ENCODE measurements around the gene GOLIM4. TPM values are rescaled to one million over a fixed set of nuclear protein-coding genes. Genes with fewer than 3 reads are reported as not detected.

The GOLIM4 gene
- polyA plus RNA-seq, 2 of the 4 experiments (the other 2 are of a cell fraction) = 22.4 to 23.6 TPM

GRCh38 chr3:168063122-168063521 is 32.6 kb downstream of the GOLIM4 start:
- POLR2A ChIA-PET = no interaction called here
- no peaks in the 10 kb centered on the region for H3K9me3 ChIP-seq
- DNase-seq (ENCODE audit: low read depth in 1 of 2, low spot score in 1 of 2) = no peak
- H3K4me2 ChIP-seq = no peak overlapping the region
- no peak overlapping the region for H3K4me3 ChIP-seq
- peaks cover 29% of the 10 kb centered on the region for H3K4me1 ChIP-seq
- H3K27ac ChIP-seq = no peak overlapping the region
- ATAC-seq = no peak
- FAIRE-seq = no peak
- TF ChIP-seq FOSL2 (IDR thresholded peaks at IDR 0.05) (no peak), FOSL2 (CRISPR knock-in tag; IDR thresholded peaks at IDR 0.05) (no peak), HMGXB4 (CRISPR knock-in tag; IDR thresholded peaks at IDR 0.05; ENCODE audit: borderline replicate concordance) (no peak), ELK1 (IDR thresholded peaks at IDR 0.05; ENCODE audit: low read depth, low read length) (no peak), USF2 (IDR thresholded peaks at IDR 0.05) (no peak), NPAS2 (CRISPR knock-in tag; IDR thresholded peaks at IDR 0.05; ENCODE audit: borderline replicate concordance) (no peak), TFCP2L1 (CRISPR knock-in tag; IDR thresholded peaks at IDR 0.05) (no peak), CEBPB (IDR thresholded peaks at IDR 0.05) (no peak), ZC3H11A (IDR thresholded peaks at IDR 0.05) (no peak), CBX8 (IDR thresholded peaks at IDR 0.05) (no peak), HEYL (CRISPR knock-in tag; IDR thresholded peaks at IDR 0.05) (no peak), EHF (CRISPR knock-in tag; IDR thresholded peaks at IDR 0.05) (no peak)
- CTCF ChIA-PET = interaction anchor here (0.6 to 2.1 kb wide), 5 partner anchors 15 to 121 kb away, joined by 3 to 9 read pairs (median 3); no protein-coding TSS in a partner anchor

- TF ChIP-seq MYC (IDR thresholded peaks at IDR 0.05; ENCODE audit: borderline replicate concordance, low read length) (no peak), ATOH8 (CRISPR knock-in tag; IDR thresholded peaks at IDR 0.05; ENCODE audit: low read depth) (no peak), NFE2L2 (conservative IDR thresholded peaks at IDR 0.05; ENCODE audit: low read length) (no peak), PHF8 (IDR thresholded peaks at IDR 0.05; ENCODE audit: borderline replicate concordance, low read depth) (no peak)
- no peak for FAIRE-seq
- Histone ChIP-seq H3K4me1 (peaks cover 29% of the 10 kb centered on the region), H3K4me2 (no peak overlapping the region), H3K9me3 (no peaks in the 10 kb centered on the region), H3K27ac (no peak overlapping the region), H3K4me3 (no peak overlapping the region)
- 81% methylated on average over 6 of the region's 6 CpGs for WGBS (ENCODE audit: missing lambda C conversion rate)
- ChIA-PET CTCF (interaction anchor here (0.6 to 2.1 kb wide), 5 partner anchors 15 to 120 kb away, joined by 3 to 9 read pairs (median 3); no protein-coding TSS in a partner anchor), POLR2A (no interaction called here)
- no peak for DNase-seq (ENCODE audit: low read depth in 1 of 2, low spot score in 1 of 2)
- no peak for ATAC-seq
Measured at GRCh38 chr3:168062679-168063078, 33.0 kb downstream of the GOLIM4 start.

GRCh38 chr3:168061332-168061996 is 34.3 kb downstream of the GOLIM4 start:
- ATAC-seq (peak; percentile 39 to 68; a peak in 3 of 6 replicates), FAIRE-seq (no peak), DNase-seq (ENCODE audit: low read depth in 1 of 2, low spot score in 1 of 2) (no peak)
- Histone ChIP-seq H3K27ac (no peak overlapping the region), H3K4me2 (peak overlapping the region; percentile 32; the same call in 1 of the 3 replicates), H3K9me3 (no peaks in the 10 kb centered on the region), H3K4me3 (no peak overlapping the region), H3K4me1 (peaks cover 24% of the 10 kb centered on the region)
- TF ChIP-seq RAD21 (conservative IDR thresholded peaks at IDR 0.05 in 1 of 2, IDR thresholded peaks at IDR 0.05 in 1 of 2) = 0 out of 5 replicates have a peak, but pooled peaks of 1 of the 2 experiments have one; percentile 8
- no peak for TF ChIP-seq JUNB (IDR thresholded peaks at IDR 0.05)
- ChIA-PET POLR2A (no interaction called here), CTCF (interaction anchor here (1.7 kb wide), 1 partner anchor 105 kb away, joined by 9 read pairs; no protein-coding TSS in a partner anchor)
- 57% methylated on average over 5 of the region's 5 CpGs for whole genome bisulfite sequencing (ENCODE audit: missing lambda C conversion rate)

All from A549 (cell line).